Keratinocyte (primary cell): ENCODE data around the gene IPO8. TPM values are rescaled to one million over a fixed set of nuclear protein-coding genes. Genes with fewer than 3 reads are reported as not detected.

Experiments used
- DNase-seq: peaks from one replicate; pipeline ENCODE4 v3.0.0-alpha.2; 2011; ENCODE audit warnings: low read depth, missing footprints, low spot score
- FAIRE-seq: peaks from 2 replicates; lab custom pipeline; 2011; peaks lifted over from hg19 to GRCh38; lab: Jason Lieb, UNC
- H2AFZ ChIP-seq: 2 replicates; pipeline ENCODE4 v1.6.0; 2012; ENCODE audit warnings: low read length, control low read depth, inconsistent platforms; ENCODE audit not compliant: control insufficient read depth
- H3K27ac ChIP-seq: 2 replicates; pipeline ENCODE4 v1.5.1; 2011; ENCODE audit warnings: low read length; ENCODE audit not compliant: control insufficient read depth, insufficient read depth
- H3K27me3 ChIP-seq: 3 replicates; pipeline ENCODE4 v1.6.0; 2011; ENCODE audit warnings: low read length; ENCODE audit not compliant: control insufficient read depth, insufficient read depth; ENCODE audit errors: extremely low read depth
- H3K36me3 ChIP-seq, 2 experiments: 2 replicates in 1 of 2; 3 replicates in 1 of 2; pipeline ENCODE4 v1.5.1; 2011; ENCODE audit warnings: low read length in 2 of 2, mild to moderate bottlenecking in 1 of 2; ENCODE audit not compliant: control insufficient read depth in 2 of 2, insufficient read depth in 2 of 2; ENCODE audit errors: extremely low read depth in 1 of 2
- H3K4me1 ChIP-seq: 3 replicates; pipeline ENCODE4 v1.5.1; 2011; ENCODE audit warnings: low read length; ENCODE audit not compliant: control insufficient read depth, insufficient read depth; ENCODE audit errors: extremely low read depth
- H3K4me2 ChIP-seq: 3 replicates; pipeline ENCODE4 v1.6.0; 2011; ENCODE audit warnings: low read depth, low read length; ENCODE audit not compliant: control insufficient read depth, insufficient read depth; ENCODE audit errors: extremely low read depth
- H3K4me3 ChIP-seq, 3 experiments: fragments of 200-600 bp in 1 of 3; sonication (generic) in 1 of 3; 2 replicates in 2 of 3; 3 replicates in 1 of 3; pipeline ENCODE4 v1.5.1; 2011 to 2016; ENCODE audit warnings: low read length in 3 of 3, mild to moderate bottlenecking in 3 of 3, control low read depth in 2 of 3, inconsistent platforms in 1 of 3, low read depth in 1 of 3, mixed read lengths in 1 of 3, mixed run types in 1 of 3, moderate library complexity in 1 of 3; ENCODE audit not compliant: control insufficient read depth in 2 of 3, insufficient read depth in 2 of 3; ENCODE audit errors: extremely low read depth in 1 of 3
- H3K79me2 ChIP-seq: 2 replicates; pipeline ENCODE4 v1.6.0; 2012; ENCODE audit warnings: low read length; ENCODE audit not compliant: control insufficient read depth, insufficient read depth
- H3K9ac ChIP-seq: 3 replicates; pipeline ENCODE4 v1.6.0; 2011; ENCODE audit warnings: low read length; ENCODE audit not compliant: control insufficient read depth, insufficient read depth; ENCODE audit errors: extremely low read depth
- H3K9me1 ChIP-seq: 3 replicates; pipeline ENCODE4 v1.6.0; 2011; ENCODE audit warnings: low read length; ENCODE audit not compliant: control insufficient read depth, insufficient read depth; ENCODE audit errors: extremely low read depth
- H3K9me3 ChIP-seq: 2 replicates; pipeline ENCODE4 v1.5.1; 2012; ENCODE audit warnings: low read depth, low read length; ENCODE audit not compliant: control insufficient read depth
- H4K20me1 ChIP-seq: 3 replicates; pipeline ENCODE4 v1.6.0; 2011; ENCODE audit warnings: low read length; ENCODE audit not compliant: control insufficient read depth, insufficient read depth; ENCODE audit errors: extremely low read depth
- CTCF ChIP-seq, 3 experiments: IDR thresholded peaks in 1 of 3; conservative IDR thresholded peaks in 1 of 3; optimal IDR thresholded peaks in 1 of 3; 2 replicates in 2 of 3; 3 replicates in 1 of 3; pipeline versions ENCODE3 to v1.5.1; 2011; ENCODE audit warnings: low read length in 3 of 3, mild to moderate bottlenecking in 3 of 3, moderate library complexity in 2 of 3, control low read depth in 1 of 3, inconsistent platforms in 1 of 3; ENCODE audit not compliant: insufficient read depth in 2 of 3; ENCODE audit errors: extremely low read depth in 1 of 3
- EZH2 ChIP-seq: IDR thresholded peaks from one replicate; pipeline ENCODE4 v1.6.1; 2012; ENCODE audit warnings: inconsistent platforms, mild to moderate bottlenecking, low read length, moderate library complexity
- dilution Hi-C: fragments of 300-500 bp; cut with MboI; formaldehyde crosslinking; loops from one replicate; pipeline ENCODE4 v1.7.0; 2020; ENCODE audit warnings: low sequenced_read_pairs; ENCODE audit not compliant: extremely low pct_ligation_motif_present
- polyA plus RNA-seq, 5 experiments: library from polyadenylated mRNA; depleted of rRNA in 3 of 5; stranded (reverse) in 3 of 5; stranded (forward) in 1 of 5; unstranded in 1 of 5; fragments of >200 nt; gene quantifications; 1 replicate in 1 of 5; 2 replicates in 3 of 5; 3 replicates in 1 of 5; pipeline versions ENCODE4 v1.2.1 to v1.2.3, GENCODE V29; 2011 to 2012; ENCODE audit warnings: missing spikeins in 2 of 5, low read depth in 1 of 5, low replicate concordance in 1 of 5

The IPO8 gene
- polyA plus RNA-seq, 1 donor (not counting 4 experiments of a cell fraction or from before 2014, with no cell fraction given): 18.8 TPM

GRCh38 chr12:30630076-30630978 is 65.3 kb downstream of the IPO8 start:
- Histone ChIP-seq H2AFZ (no peak overlapping the region), H3K4me3 (no peak overlapping the region), H3K9ac (no peak overlapping the region), H3K27ac (no peak overlapping the region), H3K27me3 (no peaks in the 10 kb centered on the region), H3K9me1 (peaks cover 2% of the 10 kb centered on the region), H4K20me1 (no peaks in the 10 kb centered on the region), H3K36me3 (no peaks in the 10 kb centered on the region), H3K4me2 (no peak overlapping the region), H3K79me2 (no peaks in the 10 kb centered on the region), H3K4me1 (no peaks in the 10 kb centered on the region), H3K9me3 (no peaks in the 10 kb centered on the region)
- TF ChIP-seq EZH2 (no peak), CTCF (optimal IDR thresholded peaks at IDR 0.05 in 1 of 3, IDR thresholded peaks at IDR 0.05 in 1 of 3, conservative IDR thresholded peaks at IDR 0.05 in 1 of 3; ENCODE audit: extremely low read depth in 1 of 3, insufficient read depth in 2 of 3, low read length in 3 of 3) (no peak)
- DNase-seq (no peak), FAIRE-seq (no peak)
- dilution Hi-C loops: no loop called here

GRCh38 chr12:30626847-30627246 is 68.8 kb downstream of the IPO8 start:
- TF ChIP-seq CTCF (optimal IDR thresholded peaks at IDR 0.05 in 1 of 3, IDR thresholded peaks at IDR 0.05 in 1 of 3, conservative IDR thresholded peaks at IDR 0.05 in 1 of 3; ENCODE audit: extremely low read depth in 1 of 3, insufficient read depth in 2 of 3, low read length in 3 of 3) (no peak), EZH2 (no peak)
- FAIRE-seq (no peak), DNase-seq (no peak)
- Histone ChIP-seq H3K79me2 (no peaks in the 10 kb centered on the region), H3K4me1 (peaks cover 5% of the 10 kb centered on the region), H3K9ac (no peak overlapping the region), H3K36me3 (no peaks in the 10 kb centered on the region), H3K27me3 (no peaks in the 10 kb centered on the region), H4K20me1 (no peaks in the 10 kb centered on the region), H2AFZ (no peak overlapping the region), H3K4me2 (no peak overlapping the region), H3K9me3 (no peaks in the 10 kb centered on the region), H3K4me3 (no peak overlapping the region), H3K27ac (no peak overlapping the region), H3K9me1 (peaks cover 1% of the 10 kb centered on the region)
- dilution Hi-C loops: no loop called here
